Measurements from ENCODE around the gene GNAT1.

The GNAT1 gene

DNA sequence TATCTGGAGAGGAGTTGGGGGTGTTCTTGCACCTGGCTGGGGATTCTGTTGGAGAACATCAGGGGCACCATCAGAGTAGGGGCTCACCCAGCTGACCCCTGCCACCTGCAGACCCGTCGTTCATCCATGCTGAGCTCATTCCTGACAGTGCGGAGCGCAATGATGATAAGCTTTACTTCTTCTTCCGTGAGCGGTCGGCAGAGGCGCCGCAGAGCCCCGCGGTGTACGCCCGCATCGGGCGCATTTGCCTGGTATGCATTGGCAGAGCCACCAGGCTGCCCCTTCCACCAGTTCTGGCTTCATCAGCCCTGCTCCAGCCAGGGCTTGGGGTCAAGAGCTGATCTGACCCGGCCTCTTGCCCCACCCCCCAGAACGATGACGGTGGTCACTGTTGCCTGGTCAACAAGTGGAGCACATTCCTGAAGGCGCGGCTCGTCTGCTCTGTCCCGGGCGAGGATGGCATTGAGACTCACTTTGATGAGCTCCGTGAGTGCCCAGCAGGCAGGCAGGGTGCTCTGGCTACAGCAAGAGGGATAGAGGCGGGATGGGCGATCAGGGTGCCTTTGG is 8.8 kb upstream of the GNAT1 start:
- DNase-seq: no peak

DNA sequence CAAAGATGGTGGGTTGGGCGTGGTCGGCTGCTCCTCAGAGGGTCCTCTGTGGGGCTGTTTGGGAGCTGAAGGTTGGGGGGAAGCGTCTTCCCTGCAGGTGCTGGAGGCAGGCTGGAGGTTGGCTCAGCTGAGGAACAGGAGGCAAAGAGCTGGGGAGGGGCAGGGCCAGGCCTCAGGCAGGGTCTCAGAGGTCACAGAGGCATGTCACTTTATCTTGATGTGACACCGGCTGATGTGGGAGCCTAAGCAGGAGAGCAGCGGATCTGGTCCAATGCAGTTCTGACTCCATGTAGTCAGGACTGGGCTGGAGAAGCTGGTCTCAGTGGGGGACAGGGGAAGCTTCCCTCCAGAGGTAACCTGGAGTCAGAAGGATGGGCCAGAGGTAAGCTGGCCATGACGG is 7.7 kb upstream of the GNAT1 start:
- no peak for DNase-seq

DNA sequence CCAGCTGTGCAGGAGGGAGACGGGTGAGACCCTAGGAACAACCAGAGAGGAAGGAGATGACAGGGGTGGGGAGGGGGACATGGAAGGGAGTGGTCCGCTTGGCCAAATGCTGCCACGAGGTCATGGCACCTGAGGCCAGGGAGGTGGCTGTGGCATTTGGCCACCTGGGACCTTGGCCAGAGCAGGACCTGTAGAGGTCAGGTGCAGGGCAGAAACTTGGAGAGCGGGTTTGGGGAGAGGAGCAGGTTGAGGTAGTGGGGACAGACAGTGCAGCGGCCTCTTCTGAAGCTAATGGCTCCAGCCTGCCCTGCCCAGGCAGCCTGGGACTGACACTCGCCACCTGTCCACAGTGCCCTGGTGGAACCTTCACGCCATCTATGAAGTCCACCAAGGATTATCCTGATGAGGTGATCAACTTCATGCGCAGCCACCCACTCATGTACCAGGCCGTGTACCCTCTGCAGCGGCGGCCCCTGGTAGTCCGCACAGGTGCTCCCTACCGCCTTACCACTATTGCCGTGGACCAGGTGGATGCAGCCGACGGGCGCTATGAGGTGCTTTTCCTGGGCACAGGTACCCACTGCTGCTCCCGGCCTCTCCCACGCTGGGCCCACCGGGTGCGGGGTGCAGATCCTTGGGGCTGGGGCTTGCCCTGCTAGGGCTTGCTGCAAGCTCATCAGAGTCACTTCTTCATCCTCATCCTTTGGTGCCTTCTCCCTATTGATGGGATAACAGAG is 7.0 kb upstream of the GNAT1 start:
- DNase-seq: no peak

DNA sequence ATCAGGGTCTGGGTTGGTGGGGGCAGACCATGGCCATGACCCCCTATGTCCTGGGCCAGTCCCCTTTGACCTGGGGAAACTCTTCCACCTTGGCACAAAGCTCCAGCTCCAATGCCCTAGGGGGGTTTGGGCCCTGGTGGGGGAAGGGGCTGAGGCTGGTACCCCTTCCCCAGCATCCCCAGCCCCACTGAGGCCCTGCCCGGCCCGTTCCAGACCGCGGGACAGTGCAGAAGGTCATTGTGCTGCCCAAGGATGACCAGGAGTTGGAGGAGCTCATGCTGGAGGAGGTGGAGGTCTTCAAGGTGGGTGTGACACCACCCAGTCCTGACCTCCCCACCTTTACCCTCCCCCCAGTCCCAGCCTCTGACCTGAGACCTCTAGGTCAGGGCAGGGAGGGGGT is 6.2 kb upstream of the GNAT1 start:
- DNase-seq: no peak

DNA sequence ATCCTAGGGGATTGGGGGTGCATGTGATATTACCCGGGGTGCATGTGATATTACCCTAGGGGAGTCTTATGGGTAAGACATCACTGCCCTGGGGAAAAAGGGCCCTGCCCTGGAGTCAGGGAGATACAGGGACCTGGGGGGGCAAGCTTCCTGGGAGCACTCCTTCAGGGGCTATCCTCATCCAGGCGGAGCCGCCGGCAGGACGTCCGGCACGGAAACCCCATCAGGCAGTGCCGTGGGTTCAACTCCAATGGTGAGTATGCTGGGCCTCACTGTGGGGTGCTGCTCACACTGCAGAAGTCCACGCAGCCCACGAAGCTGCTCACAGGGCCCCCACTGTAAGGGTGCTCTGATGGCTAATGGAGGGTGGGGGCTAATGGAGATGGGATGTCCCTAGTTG is 5.3 kb upstream of the GNAT1 start:
- no peak for DNase-seq

DNA sequence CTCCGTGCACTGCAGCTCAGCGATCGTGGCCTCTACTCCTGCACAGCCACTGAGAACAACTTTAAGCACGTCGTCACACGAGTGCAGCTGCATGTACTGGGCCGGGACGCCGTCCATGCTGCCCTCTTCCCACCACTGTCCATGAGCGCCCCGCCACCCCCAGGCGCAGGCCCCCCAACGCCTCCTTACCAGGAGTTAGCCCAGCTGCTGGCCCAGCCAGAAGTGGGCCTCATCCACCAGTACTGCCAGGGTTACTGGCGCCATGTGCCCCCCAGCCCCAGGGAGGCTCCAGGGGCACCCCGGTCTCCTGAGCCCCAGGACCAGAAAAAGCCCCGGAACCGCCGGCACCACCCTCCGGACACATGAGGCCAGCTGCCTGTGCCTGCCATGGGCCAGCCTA is 3.7 kb upstream of the GNAT1 start:
- no peak for DNase-seq

DNA sequence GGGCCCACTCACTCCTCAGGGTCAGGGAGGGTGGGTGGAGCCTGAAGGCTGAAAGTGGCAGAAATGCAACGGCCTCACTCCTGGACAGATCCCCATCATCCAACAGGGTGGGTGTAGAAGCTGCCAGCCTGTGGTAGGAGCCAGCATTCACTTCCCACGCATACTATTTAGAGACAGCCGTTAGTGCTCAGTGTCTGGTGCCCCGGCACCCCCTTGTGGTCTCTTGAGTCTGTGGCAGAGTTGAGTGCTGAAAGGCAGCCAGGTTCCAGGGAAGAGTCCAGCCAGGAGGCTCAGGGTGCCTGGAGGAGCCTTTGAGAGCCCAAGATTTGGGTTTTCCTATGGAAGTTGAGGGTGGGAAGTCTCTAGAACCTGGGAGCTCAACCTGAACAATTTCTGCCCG is 2.1 kb upstream of the GNAT1 start:
- DNase-seq: peak in 2 of 6 experiments; percentile 5 to 13

DNA sequence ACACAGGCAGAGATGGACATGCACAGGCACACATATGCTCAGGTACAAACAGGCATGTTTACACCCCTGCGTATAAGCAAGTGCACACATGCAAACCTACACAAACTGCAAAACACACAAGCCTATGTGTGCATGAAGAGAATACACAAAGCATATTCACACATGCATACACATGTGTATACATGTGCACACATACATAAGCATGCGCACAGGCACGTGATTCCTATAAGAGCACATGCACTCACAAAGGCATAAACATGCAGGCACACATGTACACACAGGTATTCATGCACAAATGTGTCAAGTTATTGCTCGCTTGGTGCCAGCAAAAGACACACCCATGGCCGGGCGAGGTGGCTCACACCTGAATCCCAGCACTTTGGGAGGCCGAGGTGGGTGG is 1.4 kb upstream of the GNAT1 start:
- DNase-seq: no peak

DNA sequence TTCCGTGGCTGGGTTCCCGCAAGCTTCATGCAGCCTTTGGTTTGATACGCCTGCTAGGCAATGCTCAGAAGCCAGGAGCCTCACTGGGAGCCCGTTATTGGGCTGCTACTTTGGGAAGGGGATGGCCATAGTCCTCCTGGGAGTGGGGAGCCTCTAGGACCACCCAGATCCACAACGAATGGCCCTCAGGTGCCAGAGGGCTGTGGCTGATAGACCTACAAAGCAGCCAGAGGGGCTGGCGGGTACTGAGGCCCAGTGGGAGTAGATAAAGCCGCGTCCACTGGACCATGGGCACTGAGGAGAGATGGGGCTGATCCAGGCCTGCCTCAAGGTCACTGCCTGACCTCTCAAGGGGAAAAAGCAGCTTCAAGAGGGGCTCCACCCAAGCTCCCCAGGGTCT is 714 bp downstream of the GNAT1 start:
- DNase-seq: no peak

DNA sequence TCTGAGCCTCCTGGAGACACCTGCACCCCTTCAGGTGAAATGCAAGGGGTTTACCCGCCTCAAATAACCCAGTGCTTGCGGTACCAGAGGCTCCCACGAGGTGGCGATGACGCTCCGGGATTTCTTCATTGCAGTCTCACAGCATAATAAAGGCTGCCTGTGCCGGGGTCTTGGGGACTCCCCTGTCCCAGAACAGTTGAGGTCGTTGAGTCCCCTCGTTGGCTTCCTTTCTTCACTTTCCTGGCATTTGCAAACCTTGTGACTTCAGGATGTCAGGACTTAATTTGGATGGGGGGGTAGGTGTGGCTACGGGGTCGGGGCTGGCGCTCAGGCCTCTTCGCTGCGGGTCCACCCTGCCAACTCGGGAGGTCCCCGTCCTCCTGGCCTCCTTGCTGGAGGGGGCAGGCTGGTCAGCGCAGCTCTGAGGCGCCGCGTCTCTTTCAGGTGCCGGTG is 1.3 kb downstream of the GNAT1 start:
- DNase-seq: peak; percentile 68 to 90 (median 82)

DNA sequence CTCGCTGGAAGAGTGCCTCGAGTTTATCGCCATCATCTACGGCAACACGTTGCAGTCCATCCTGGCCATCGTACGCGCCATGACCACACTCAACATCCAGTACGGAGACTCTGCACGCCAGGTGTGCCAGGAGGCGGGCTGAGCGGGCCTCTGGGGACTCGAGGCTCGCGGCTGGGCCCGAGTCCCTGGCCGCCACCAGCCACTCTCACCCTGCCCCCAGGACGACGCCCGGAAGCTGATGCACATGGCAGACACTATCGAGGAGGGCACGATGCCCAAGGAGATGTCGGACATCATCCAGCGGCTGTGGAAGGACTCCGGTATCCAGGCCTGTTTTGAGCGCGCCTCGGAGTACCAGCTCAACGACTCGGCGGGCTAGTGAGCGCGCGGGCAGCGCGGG is 1.9 kb downstream of the GNAT1 start:
- no peak for DNase-seq

DNA sequence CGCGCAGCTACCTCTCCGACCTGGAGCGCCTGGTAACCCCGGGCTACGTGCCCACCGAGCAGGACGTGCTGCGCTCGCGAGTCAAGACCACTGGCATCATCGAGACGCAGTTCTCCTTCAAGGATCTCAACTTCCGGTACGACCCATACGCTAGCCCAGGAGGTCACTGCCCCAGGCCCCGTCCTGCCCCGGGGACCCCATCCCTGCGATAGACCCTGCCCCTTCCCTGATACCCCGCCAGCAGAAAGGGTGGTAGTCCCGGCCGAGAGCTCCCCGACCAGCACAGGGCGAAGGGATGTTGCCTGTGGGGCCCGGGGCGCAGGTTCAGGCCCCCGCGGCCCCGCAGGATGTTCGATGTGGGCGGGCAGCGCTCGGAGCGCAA is 2.3 kb downstream of the GNAT1 start:
- DNase-seq: peak in 1 of 6 experiments; percentile 40

DNA sequence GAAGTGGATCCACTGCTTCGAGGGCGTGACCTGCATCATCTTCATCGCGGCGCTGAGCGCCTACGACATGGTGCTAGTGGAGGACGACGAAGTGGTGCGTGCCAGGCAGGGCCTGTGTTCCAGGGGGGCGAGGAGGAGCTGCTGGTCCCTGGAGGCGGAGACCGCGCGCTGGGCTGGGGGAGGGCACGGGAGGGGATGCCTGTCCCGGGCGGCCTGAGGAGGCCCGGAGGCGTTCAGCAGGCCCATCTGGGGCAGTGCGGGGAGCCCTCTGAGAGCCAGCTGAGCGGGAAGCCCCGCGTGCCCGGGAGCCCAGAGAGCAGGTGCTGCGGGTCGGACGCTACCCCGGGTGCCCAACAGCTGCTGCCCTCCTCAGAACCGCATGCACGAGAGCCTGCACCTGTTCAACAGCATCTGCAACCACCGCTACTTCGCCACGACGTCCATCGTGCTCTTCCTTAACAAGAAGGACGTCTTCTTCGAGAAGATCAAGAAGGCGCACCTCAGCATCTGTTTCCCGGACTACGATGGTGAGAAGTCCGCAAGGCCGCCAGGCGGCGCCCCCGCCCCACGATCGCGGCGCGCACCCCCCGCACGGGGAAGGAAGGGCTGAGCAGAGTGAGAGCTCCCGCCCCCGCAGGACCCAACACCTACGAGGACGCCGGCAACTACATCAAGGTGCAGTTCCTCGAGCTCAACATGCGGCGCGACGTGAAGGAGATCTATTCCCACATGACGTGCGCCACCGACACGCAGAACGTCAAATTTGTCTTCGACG is 2.9 kb downstream of the GNAT1 start:
- DNase-seq: peak; percentile 82 to 89 (median 87)

DNA sequence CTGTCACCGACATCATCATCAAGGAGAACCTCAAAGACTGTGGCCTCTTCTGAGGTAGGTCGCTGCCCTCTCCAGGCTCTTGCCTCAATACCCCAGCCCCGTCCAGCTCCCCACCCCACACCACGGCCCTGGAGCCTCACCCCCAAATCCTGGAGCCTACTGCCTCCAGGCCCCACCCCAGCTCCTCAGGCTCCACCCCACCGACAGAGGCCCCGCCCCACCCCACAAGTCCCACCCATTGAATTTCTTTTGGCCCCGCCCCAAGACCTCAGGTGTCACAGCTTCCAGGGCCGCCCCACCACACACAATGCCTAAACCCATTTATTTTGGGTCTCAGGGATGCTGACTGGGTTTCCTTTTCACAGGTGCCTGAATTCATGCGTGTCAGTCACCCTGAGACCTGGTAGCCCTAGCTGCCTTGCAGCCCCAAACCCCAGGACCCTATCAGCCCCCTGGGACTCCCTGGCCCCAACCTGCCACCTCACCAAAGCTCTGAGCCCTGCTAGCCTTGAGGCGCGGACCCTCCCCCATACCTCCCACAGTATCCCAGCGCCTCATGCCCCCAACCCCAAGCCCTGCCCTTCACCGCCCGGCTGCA is 3.6 kb downstream of the GNAT1 start:
- peak in 3 of 6 experiments; percentile 79 to 86 (median 84) for DNase-seq

DNA sequence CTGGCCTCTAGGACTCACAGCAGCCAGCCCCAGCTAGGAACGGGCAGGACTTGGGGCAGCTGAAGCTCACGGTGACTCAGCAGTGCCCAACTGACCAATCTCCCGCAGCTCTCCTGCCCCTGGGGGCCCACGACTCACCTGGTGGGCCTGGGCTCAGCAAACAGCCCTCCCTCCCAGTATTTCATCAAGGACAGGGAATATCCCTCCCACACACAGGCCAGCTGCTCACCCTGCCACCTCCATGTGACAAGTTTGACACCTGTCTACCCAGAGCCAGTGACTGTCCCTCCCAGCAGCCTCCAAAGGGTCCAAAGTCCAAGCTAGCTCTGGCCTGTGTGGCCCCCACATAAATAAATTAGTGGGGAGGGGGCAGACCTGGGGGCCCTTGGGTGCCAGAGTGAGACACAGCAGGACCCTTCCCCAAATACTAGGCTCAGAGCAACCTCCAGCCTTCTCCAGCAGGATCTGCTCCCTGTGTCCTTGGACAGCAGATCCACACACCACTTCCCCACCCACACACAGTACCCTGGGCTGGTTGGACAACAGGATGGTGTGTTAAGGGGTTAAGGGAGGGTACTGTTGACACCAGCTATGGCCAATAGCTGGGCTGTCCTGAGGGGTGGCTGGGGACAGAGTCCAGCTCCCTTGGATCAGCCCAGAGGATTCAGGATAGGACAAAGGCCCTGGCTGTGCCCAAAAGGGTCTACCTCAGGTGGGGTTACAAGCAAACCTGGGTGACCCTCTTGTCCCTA is 4.3 kb downstream of the GNAT1 start:
- no peak for DNase-seq

DNA sequence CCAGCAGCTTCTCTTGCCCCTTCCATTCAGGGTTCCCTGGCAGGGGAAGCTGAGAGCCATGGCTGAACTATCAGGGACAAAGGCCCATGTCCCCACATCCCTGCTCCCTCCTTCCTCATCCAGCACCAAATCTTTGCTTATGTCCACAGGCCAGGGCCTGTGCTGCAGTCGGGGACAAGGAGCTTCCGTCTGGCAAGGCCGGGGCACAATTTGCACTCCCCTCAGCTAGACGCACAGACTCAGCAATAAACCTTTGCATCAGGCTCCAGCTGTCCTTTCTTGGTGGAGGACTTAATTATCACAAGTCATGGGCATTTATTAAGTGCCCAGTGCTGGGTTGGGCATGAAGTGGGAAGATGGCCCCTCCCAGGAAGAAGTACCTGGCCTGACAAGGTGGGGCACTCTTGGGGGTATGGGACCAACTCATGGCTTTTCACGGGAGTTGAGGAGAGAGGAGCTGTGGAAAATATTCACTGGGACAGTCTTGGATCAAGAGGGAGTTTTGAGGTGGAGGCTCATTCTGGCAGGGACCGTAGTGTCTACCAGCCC is 4.9 kb downstream of the GNAT1 start:
- no peak for DNase-seq

DNA sequence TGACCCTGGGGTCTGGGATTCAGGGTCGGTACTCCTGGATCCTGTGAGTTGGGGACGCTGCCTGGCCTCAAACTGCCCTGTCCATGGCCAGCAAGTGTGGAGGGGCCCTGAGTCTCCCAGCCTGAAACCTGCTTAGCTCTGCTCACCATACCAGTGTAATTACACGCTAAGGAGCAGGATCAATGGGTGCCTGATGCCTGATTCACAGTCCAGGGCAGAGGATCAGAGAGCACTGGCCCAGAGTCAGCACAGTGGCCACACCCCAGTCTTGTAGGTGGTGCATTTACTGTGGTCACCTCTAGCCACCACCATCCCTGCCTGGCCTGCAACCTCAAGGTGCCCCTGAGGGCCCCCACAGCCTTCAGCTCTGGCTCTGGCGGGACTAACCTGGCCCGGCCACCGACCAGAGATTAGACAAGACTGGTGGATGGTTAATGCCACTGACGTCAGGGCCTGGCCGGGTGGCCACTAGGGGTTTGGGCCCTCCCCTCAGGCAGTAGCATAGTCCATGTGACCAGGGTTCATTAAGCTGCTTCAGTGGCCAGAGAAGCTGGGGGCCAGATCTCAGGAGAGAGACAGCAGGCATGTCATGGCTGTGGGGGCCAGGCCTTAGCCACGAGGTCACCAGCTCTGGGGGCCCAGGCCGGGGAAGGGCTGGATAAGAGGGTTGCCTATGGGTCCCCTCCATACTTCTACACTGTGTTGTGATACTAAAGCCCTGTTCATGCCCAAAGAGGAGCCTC is 10.3 kb downstream of the GNAT1 start:
- no peak for DNase-seq

DNA sequence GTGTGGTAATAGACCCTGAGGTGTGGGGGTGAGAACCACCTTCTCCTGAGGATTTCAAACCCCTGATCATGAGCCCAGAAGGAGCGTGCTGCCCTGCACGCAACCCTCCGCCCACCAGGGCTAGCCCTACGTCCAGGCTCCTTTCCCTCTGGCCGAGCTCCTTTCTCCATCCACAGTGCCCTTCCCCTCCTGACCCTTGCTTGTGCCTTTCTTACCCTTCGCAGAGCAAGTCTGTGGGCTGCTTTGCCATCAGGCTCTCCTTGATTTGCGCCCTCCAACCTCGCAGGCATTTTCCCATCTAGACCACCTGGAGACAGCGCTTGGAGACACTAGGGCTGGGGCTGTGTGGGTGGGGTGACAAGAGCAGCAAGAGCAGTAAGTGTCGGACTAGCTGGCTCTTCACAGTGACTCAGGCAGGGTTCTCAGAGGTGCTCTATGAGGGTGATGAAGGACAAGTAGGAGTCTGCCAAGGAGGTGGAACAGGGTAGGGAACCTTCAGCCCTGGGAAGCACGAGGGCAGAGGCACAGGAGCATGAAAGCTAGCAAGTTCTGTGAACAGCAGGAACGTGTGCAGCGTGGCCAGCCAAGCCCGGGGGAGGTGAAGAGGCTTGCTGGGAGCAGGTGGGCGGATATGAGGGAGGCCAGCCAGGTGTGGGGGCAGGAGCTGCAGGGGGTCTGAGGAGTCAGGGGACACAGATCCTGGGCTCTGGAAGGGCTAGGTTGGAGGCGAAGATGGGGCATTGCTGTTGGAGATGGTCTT is 11.1 kb downstream of the GNAT1 start:
- DNase-seq: no peak

DNA sequence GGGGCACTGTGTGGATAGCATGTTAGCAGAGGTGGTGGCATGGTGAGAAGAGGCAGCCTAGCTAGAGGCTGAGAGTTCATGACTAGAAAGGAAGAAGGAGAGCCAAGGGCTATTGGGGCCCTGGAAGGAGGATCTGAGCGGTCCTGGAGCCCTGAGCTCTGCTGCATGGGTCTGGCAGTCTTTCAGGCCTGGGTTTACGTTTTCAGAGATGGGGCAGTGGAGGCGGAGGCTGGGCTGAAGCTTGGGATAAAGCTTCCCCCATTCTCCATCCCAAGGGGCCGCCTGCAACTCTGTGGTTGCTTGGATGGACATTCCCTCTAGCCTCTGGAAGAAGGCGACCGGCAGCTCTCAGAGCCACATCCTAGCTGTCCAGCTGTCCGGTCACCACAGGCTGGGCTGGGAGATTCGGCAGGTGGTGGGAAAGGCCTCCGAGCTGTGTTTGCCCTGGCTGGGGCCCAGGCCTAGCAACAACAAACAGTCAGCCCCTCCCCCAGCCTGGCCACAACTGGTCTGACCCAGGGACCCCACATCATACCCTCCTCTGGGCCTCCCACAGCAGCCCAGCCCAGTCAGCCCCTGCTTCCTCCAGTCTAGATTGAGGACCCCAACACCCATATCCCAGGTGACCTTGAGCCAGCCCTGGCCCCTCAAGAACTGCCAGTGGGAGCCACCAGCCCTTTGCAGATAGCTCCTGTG is 11.9 kb downstream of the GNAT1 start:
- no peak for DNase-seq

All from stimulated activated naive CD4-positive, alpha-beta T cell (primary cell).